Caki2 (cell line): ENCODE results near the gene NTM. TPM values are rescaled to one million over a fixed set of nuclear protein-coding genes. Genes with fewer than 3 reads are reported as not detected.
"Not testable (repeated sequence)": the region's sequence is repeated elsewhere in the genome, so short reads cannot be mapped to it uniquely, and the experiment has no call there.

Experiments used
- DNase-seq: peaks from one replicate; pipeline ENCODE4 v3.0.0-alpha.2; 2015; ENCODE audit warnings: low read depth
- in situ Hi-C: cut with HindIII; loops from 2 replicates; pipeline ENCODE4 v1.10.0; 2016; ENCODE audit warnings: low sequenced_read_pairs, low pct_unique_long_range_greater_than_20kb, mixed read lengths
- total RNA-seq: library from RNA; depleted of rRNA; stranded (reverse); fragments of >200 nt; shearing (Covaris generic); gene quantifications from 2 replicates; pipeline ENCODE4 v1.2.3, GENCODE V29; 2014; ENCODE audit warnings: low replicate concordance

NTM gene
- total RNA-seq, 1 experiment from 2014 or later = not detected

DNA sequence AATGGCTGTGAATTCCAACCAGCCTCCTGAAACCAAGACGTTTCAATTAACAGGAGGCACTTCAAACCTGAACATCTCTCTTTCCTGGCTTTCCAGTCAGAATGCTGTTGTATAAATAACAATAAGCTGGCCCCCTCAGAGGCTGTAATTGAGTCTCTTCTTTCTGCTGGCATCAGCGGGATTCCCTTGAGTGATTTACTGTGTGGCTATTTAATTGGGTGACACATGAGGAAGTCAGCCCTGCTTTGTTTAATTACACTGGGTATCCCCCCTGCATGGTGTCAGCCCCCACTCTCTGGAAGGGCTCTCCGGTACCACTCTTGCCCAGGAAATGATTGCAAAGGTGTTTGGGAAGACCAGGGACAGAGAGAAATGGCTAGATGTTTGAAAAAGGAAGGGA lies 101.6 kb downstream of the NTM start:
- in situ Hi-C loops = no loop called here
- no peak for DNase-seq

GRCh38 chr11:131474947-131475346 lies 104.5 kb downstream of the NTM start:
- in situ Hi-C loops = no loop called here
- DNase-seq = no peak

DNA sequence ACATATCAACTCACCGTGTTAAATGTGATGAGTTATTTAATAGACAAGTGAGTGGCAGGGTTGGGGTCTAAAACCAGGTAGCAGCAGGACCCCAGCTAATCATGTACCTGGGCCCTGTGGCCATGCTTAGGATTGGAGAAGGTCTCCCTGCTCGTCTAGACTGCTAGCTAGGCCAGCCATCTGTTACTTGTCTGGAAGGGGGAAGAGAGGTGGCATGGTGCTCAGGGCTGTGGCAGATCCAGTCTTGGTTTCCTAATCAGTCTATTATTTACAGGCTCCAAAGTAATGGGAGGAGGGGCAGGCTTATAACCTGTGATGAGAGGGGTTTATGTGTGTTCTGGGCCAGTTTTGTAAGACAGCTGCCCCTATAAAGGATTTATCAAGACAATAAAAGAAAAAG lies 105.9 kb downstream of the NTM start:
- no peak for DNase-seq
- in situ Hi-C loops = no loop called here

DNA sequence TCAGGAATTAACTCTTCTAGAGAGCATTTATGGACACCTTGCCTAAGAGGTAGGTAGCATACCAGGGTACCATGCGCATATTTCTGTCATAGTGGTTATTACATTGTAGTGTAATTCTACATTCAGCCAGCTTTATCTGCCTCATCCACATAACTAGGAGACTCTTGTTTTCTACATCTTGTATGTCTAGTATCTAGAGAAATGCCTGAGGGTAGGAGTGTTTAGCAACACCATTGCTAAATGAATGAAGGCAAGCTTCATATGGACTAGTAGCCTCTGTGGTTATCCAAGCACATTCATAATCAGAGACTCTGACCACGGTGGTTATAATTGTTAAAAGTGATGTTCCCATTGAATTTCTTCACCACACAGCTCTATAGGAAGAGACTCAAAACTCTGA lies 107.9 kb downstream of the NTM start:
- in situ Hi-C loops = no loop called here
- no peak for DNase-seq

- in situ Hi-C loops = no loop called here
Measured at GRCh38 chr11:131481303-131481702, 110.9 kb downstream of the NTM start.

DNA sequence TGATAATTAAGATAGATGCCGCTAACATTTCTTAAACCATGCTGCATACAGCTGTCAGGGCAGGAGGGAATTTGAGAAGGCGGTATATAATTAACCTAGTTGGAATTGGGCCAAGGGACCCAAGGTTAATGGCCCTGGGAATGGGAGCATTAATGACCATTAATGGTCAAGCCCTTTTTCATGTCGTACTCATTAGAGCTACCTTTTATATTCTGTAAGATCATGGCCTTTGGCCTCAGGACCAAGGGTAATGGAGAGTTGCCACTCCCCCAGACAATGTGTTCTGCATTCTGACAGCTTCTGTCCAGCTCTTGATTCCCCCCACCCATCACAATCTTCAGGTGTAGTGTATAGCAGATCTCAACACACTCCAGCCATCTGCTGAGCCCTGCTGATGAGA lies 111.6 kb downstream of the NTM start:
- no peak for DNase-seq
- in situ Hi-C loops = no loop called here

More at GRCh38 chr11:131481303-131481702, 110.9 kb downstream of the NTM start:
- DNase-seq = no peak

DNA sequence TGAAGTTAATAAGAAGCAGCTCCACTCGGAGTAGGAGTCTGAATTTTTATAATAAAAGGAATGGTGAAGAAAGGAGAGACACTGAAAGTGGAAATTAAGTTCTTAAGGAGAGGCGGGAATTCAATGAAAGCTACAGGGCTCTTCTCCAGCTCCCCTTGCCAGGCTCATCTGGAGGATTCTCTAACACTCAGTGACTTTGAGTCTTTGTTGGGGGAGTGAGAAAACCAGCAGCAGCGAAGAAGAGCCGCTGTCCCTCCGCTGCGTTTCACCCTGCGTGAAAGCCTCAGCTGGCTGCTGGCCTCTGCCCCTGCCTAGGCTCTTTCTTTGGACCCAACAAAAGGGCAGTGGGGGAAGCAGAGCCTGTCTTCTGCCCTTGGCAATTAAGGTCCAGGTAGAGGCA lies 113.0 kb downstream of the NTM start:
- in situ Hi-C loops = no loop called here
- DNase-seq = no peak

DNA sequence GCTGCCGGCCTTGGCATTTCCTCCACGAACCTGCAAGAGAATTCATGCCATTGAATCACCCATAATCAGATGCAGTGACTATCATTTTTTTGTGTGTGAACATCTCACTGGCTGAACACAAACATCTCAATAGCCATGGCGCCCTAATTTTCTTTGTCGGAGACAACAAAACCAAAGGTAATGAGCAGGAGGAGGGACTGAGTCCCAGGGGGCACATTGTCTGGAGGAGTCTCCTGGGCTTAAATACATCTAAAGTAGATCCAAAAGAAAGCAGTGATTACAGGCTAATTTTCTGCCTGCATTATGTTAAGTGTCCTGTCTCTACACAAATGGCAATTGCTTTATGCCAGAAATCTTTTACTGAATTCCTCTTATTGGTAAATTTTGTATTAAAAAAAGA lies 113.5 kb downstream of the NTM start:
- in situ Hi-C loops = no loop called here
- DNase-seq = no peak

GRCh38 chr11:131486100-131486499 lies 115.7 kb downstream of the NTM start:
- no peak for DNase-seq
- in situ Hi-C loops = no loop called here

- in situ Hi-C loops = no loop called here
Measured at GRCh38 chr11:131486937-131487635, 116.7 kb downstream of the NTM start.

DNA sequence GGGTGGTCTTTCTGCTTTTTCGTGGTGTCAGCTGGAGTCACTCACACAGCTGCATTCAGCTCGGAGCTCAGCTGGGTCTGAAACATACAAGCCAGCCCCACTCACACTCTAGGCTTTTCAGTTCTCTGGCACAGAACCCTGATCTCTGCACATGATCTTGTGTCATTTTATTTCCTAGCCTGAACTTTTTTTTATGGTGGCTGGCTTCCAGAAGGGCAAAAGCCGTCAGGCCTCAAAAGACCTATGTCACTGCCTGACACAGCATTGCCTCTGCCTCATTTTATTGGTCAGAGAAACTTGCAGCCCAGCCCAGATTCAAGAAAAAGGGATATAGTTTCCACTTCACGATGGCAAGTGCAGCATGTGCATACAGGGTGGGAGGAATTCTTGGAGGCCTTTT lies 117.8 kb downstream of the NTM start:
- in situ Hi-C loops = no loop called here
- DNase-seq = no peak

More at GRCh38 chr11:131486937-131487635, 116.7 kb downstream of the NTM start:
- no peak for DNase-seq

GRCh38 chr11:131491503-131491902 lies 121.1 kb downstream of the NTM start:
- in situ Hi-C loops = no loop called here

GRCh38 chr11:131495423-131495822 lies 125.0 kb downstream of the NTM start:
- in situ Hi-C loops = no loop called here
- DNase-seq = no peak

More at GRCh38 chr11:131491503-131491902, 121.1 kb downstream of the NTM start:
- no peak for DNase-seq

DNA sequence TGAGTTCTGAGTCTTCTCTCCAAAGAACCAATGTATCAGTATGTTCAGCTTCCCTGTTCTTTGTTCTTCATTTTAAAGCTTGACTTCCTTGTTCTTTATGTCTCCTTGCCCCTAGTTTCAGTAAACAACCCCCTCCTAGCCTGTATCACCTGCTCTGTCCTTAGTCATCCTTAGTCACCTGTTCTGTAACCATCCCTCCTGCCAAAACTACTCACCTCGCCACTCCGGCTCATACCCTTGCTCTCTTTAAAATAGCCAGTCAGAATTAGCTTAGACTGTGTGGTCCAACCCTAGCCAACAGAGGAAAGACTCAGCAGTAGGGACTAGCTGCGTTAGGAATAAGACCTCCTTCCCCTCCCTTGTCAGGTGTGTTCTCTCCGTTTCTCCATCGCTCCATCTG lies 127.3 kb downstream of the NTM start:
- DNase-seq, in situ Hi-C loops: not testable (repeated sequence)

DNA sequence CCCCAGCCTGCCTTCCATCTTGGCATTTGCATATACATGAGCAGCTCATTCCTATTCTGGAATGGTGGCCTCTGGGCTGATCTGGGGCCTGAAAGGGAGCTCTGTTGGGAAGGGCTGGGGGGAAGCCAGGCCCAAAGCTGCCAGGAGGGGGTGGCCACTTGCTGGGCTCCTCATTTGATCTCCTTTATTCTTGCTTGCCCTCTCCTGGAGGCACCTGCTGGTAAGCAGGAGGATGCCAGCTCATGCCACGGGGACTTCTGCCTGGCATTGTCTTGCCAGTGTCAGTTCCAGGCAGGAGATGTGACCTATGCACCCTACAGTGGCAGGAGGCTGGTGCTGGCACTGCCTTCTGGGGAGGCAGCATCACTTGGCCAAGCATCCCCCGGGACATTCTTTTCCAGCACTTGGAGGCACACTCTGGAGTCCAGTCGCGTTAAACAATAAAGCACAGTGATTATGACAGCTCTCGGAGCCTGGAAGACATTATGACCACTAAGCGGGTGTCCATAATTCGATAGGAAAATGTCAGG lies 128.3 kb downstream of the NTM start:
- DNase-seq = no peak
- in situ Hi-C loops = no loop called here

- no peak for DNase-seq
- in situ Hi-C loops = no loop called here
Measured at GRCh38 chr11:131499199-131499598, 128.8 kb downstream of the NTM start.

GRCh38 chr11:131503017-131503416 lies 132.6 kb downstream of the NTM start:
- no peak for DNase-seq
- in situ Hi-C loops = no loop called here

DNA sequence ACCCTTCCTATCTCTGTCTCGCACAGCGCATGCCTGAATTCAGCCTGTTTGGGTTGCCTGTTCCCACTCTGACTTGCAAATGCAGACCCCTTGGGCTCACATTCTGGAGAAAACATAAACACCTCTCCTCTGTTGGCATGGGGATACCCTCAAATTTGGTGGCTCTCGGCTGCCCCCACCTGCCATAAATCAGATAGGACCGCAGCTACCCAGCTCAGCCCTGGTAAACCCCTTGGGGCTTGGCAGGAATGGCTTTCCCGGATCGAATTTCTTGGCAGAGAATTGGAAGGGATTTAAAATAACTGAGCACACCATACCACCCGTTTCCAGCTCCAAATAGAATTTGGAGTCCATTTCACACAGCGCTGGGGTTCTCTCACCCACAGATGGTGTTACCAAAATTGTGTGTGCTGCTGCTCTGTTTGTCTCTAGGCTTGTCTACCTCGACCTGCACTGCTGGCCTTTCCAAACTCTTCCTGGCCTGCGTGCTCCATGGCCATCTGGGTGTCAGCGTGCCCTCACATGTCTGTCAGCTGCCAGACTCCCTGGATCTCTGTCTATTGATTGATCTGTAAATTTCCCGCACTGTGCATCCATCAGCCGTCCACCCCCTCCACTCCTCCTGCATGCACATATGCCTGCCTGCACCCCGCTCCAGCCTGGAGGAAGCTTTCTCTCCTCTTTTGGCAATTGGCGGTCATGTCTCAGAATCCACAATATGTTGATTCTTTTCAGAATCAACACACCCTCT lies 134.0 kb downstream of the NTM start:
- in situ Hi-C loops = no loop called here
- no peak for DNase-seq

GRCh38 chr11:131506348-131506747 lies 135.9 kb downstream of the NTM start:
- DNase-seq = no peak
- in situ Hi-C loops = no loop called here
